ENCODE measurements around the gene CUL9. TPM values are rescaled to one million over a fixed set of nuclear protein-coding genes. Genes with fewer than 3 reads are reported as not detected.

The CUL9 gene
- polyA plus RNA-seq, 1 donor (not counting 4 experiments of a cell fraction or from before 2014, with no cell fraction given) = 21.6 TPM

DNA sequence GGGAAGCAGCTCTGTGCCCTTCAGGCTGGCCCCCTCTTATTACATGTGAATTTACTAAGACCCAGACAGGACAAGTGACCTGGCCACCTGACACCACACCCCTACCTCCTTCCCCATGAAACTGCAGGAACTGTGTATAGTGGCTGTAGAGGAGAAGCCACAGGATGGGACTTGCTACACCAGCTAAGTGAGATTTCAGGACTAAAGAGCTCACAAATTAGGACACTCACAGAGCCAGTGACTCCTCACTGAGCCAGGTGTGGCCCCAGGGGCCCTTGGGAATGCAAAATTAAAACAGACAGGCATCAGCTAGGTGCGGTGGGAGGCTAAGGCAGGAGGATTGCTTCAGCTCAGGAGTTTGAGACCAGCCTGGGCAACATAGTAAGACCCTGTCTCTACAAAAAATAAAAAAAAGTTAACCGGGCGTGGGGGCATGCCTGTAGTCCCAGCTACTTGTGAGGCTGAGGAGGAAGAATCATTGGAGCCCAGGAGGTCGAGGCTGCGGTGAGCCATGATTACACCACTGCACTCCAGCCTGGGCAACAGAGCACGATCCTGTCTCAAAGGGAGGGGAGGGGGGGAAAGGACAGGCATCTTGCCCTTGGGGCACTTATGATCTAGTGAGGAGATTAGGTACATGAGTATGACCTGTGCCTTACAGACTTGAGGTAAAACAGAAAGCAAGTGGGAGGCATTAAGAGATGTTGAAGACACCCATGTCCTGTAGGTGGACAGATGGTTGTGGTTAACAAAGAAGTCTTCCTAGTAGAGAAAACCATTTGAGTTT lies 34.1 kb upstream of the CUL9 start:
- no peak for TF ChIP-seq EZH2 (IDR thresholded peaks at IDR 0.05; ENCODE audit: low read length)
- TF ChIP-seq, protein P1, sequence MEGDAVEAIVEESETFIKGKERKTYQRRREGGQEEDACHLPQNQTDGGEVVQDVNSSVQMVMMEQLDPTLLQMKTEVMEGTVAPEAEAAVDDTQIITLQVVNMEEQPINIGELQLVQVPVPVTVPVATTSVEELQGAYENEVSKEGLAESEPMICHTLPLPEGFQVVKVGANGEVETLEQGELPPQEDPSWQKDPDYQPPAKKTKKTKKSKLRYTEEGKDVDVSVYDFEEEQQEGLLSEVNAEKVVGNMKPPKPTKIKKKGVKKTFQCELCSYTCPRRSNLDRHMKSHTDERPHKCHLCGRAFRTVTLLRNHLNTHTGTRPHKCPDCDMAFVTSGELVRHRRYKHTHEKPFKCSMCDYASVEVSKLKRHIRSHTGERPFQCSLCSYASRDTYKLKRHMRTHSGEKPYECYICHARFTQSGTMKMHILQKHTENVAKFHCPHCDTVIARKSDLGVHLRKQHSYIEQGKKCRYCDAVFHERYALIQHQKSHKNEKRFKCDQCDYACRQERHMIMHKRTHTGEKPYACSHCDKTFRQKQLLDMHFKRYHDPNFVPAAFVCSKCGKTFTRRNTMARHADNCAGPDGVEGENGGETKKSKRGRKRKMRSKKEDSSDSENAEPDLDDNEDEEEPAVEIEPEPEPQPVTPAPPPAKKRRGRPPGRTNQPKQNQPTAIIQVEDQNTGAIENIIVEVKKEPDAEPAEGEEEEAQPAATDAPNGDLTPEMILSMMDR (optimal IDR thresholded peaks at IDR 0.05 in 1 of 3, IDR thresholded peaks at IDR 0.05 in 1 of 3, conservative IDR thresholded peaks at IDR 0.05 in 1 of 3; ENCODE audit: extremely low read depth in 1 of 3, insufficient read depth in 2 of 3, low read length in 3 of 3) = no peak
- no peak overlapping the region for H3K27ac ChIP-seq (ENCODE audit: control insufficient read depth, insufficient read depth, low read length)
- peaks cover 14 to 33% of the 10 kb centered on the region in 2 experiments for H3K36me3 ChIP-seq (ENCODE audit: control insufficient read depth in 2 of 2, extremely low read depth in 1 of 2, insufficient read depth in 2 of 2, low read length in 2 of 2)
- dilution Hi-C loops (cut with MboI; ENCODE audit: extremely low pct_ligation_motif_present, low sequenced_read_pairs) = no loop called here
- H3K4me3 ChIP-seq (ENCODE audit: control insufficient read depth in 2 of 3, extremely low read depth in 1 of 3, insufficient read depth in 2 of 3, low read depth in 1 of 3, low read length in 3 of 3) = no peak overlapping the region
- no peak overlapping the region for H3K4me2 ChIP-seq (ENCODE audit: control insufficient read depth, extremely low read depth, insufficient read depth, low read depth, low read length)
- H4K20me1 ChIP-seq (ENCODE audit: control insufficient read depth, extremely low read depth, insufficient read depth, low read length) = no peaks in the 10 kb centered on the region
- H3K9me3 ChIP-seq (ENCODE audit: control insufficient read depth, low read depth, low read length) = no peaks in the 10 kb centered on the region
- DNase-seq (ENCODE audit: low read depth, low spot score) (no peak), FAIRE-seq (no peak)
- H3K27me3 ChIP-seq (ENCODE audit: control insufficient read depth, extremely low read depth, insufficient read depth, low read length) = no peaks in the 10 kb centered on the region
- H3K79me2 ChIP-seq (ENCODE audit: control insufficient read depth, insufficient read depth, low read length) = no peaks in the 10 kb centered on the region
- no peaks in the 10 kb centered on the region for H3K9me1 ChIP-seq (ENCODE audit: control insufficient read depth, extremely low read depth, insufficient read depth, low read length)
- no peak overlapping the region for H3K9ac ChIP-seq (ENCODE audit: control insufficient read depth, extremely low read depth, insufficient read depth, low read length)
- H2AFZ ChIP-seq (ENCODE audit: control insufficient read depth, low read length) = no peak overlapping the region
- peaks cover 27% of the 10 kb centered on the region for H3K4me1 ChIP-seq (ENCODE audit: control insufficient read depth, extremely low read depth, insufficient read depth, low read length)

- dilution Hi-C loops (cut with MboI; ENCODE audit: extremely low pct_ligation_motif_present, low sequenced_read_pairs) = no loop called here
- H3K27ac ChIP-seq (ENCODE audit: control insufficient read depth, insufficient read depth, low read length) = no peak overlapping the region
- TF ChIP-seq EZH2 (IDR thresholded peaks at IDR 0.05; ENCODE audit: low read length) = no peak
- peaks cover 17 to 31% of the 10 kb centered on the region in 2 experiments for H3K36me3 ChIP-seq (ENCODE audit: control insufficient read depth in 2 of 2, extremely low read depth in 1 of 2, insufficient read depth in 2 of 2, low read length in 2 of 2)
- no peak for DNase-seq (ENCODE audit: low read depth, low spot score)
- no peaks in the 10 kb centered on the region for H3K79me2 ChIP-seq (ENCODE audit: control insufficient read depth, insufficient read depth, low read length)
- no peak overlapping the region for H3K9ac ChIP-seq (ENCODE audit: control insufficient read depth, extremely low read depth, insufficient read depth, low read length)
- H3K27me3 ChIP-seq (ENCODE audit: control insufficient read depth, extremely low read depth, insufficient read depth, low read length) = no peaks in the 10 kb centered on the region
- H2AFZ ChIP-seq (ENCODE audit: control insufficient read depth, low read length) = no peak overlapping the region
- peaks cover 14% of the 10 kb centered on the region for H3K4me1 ChIP-seq (ENCODE audit: control insufficient read depth, extremely low read depth, insufficient read depth, low read length)
- no peaks in the 10 kb centered on the region for H3K9me1 ChIP-seq (ENCODE audit: control insufficient read depth, extremely low read depth, insufficient read depth, low read length)
- H4K20me1 ChIP-seq (ENCODE audit: control insufficient read depth, extremely low read depth, insufficient read depth, low read length) = no peaks in the 10 kb centered on the region
- no peaks in the 10 kb centered on the region for H3K9me3 ChIP-seq (ENCODE audit: control insufficient read depth, low read depth, low read length)
- no peak overlapping the region for H3K4me2 ChIP-seq (ENCODE audit: control insufficient read depth, extremely low read depth, insufficient read depth, low read depth, low read length)
- H3K4me3 ChIP-seq (ENCODE audit: control insufficient read depth in 2 of 3, extremely low read depth in 1 of 3, insufficient read depth in 2 of 3, low read depth in 1 of 3, low read length in 3 of 3) = no peak overlapping the region
- no peak for FAIRE-seq
Measured at GRCh38 chr6:43149265-43149664, 32.7 kb upstream of the CUL9 start.
